ENCODE measurements around the gene TRAF2.

Gene TRAF2

DNA sequence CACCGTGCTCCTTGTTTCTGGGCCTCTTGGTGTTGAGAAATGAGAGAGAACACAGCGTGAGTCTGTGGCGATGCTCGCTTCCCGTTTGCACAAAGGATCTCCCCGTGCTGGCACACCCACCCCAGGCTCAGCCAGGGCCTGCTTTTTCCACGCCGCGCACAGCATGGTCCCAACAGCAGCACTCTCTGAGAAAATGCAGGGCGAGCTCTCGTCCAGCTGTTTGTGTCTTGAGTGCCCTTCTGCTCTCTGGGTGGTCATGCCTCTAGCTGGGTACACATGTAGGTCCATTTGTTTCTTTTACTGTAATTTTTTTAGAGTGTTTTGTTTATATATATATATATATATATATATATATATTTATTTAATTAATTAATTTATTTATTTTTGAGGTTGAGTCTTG lies 31.6 kb downstream of the TRAF2 start:
- no peak for DNase-seq

DNA sequence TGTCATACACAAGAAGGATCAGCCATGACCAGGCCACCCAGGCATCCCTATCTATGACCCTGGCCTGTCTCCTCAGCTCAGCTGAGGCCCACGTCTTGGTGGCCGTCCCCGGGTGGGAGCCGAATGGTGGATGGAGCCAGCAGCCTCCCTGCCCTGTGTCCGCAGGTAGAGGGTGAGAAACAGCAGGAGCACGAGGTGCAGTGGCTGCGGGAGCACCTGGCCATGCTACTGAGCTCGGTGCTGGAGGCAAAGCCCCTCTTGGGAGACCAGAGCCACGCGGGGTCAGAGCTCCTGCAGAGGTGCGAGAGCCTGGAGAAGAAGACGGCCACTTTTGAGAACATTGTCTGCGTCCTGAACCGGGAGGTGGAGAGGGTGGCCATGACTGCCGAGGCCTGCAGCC lies 33.8 kb downstream of the TRAF2 start:
- DNase-seq: no peak

DNA sequence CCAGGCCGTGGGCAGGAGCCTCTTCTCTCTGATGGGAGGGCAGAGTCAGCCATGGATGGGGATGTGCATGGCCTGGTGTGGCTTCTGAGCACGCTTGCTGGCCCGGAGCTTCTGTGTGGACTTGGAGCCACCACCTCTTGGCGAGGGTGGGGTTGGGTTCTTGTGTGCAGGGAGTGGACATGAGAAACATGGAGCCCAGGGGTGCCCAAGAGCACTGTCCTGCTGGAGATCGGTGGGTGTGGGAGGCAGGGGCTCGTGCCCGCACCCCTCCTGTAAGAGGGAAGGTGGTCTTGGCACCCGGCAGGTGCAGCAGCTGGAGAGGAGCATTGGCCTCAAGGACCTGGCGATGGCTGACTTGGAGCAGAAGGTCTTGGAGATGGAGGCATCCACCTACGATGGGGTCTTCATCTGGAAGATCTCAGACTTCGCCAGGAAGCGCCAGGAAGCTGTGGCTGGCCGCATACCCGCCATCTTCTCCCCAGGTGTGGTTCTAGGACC lies 34.5 kb downstream of the TRAF2 start:
- no peak for DNase-seq

DNA sequence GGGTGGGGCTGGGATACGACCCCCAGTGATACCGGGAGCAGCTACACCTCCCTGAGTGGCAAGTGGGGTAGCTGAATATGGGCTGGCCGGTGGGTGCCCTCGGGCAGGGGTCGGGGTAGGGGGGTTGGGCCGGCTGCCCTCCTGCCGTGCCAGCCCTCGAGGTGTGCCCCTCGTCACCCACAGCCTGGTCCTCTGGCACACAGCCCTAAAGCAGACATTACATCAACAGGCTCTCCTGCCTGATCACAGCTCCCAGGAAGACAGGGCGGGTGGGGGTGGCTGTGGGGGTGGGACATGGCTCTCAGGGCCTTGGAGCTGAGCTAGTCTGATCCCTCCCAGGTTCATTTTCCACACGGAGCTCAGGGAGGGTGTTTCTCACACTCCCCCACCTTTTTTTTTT lies 35.0 kb downstream of the TRAF2 start:
- no peak for DNase-seq

DNA sequence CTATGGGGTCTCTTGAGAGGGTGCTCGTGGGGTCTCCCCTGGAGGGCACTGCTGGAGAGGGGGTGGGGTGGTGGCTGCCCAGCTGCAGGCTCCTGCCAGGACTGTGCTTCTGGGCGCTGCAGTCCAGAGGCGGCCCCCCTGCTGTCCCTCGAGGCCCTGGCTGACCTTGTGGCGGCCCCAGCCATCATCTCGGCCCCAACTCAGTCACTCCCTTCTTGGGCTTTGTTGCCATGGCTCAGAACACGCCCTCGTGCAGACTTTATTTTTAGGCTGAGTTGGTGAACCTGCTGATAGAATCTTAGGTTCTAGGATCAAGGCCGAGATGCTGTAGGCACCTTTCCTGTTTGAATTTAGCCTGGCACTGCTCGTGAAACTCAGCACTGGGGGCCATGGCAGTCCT lies 35.4 kb downstream of the TRAF2 start:
- DNase-seq: no peak

DNA sequence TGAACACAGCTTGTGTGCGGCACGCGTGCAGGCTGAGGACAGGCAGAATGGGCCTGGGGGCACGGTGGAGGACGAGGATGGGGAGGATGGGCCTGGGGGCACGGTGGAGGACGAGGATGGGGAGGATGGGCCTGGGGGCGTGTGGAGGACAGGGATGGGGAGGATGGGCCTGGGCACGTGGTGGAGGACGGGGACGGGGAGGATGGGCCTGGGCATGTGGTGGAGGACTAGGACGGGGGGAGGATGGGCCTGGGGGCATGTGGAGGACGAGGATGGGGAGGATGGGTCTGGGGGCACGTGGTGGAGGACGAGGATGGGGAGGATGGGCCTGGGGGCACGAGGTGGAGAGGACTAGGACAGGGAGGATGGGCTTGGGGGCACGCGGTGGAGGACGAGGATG lies 36.2 kb downstream of the TRAF2 start:
- DNase-seq: no peak

DNA sequence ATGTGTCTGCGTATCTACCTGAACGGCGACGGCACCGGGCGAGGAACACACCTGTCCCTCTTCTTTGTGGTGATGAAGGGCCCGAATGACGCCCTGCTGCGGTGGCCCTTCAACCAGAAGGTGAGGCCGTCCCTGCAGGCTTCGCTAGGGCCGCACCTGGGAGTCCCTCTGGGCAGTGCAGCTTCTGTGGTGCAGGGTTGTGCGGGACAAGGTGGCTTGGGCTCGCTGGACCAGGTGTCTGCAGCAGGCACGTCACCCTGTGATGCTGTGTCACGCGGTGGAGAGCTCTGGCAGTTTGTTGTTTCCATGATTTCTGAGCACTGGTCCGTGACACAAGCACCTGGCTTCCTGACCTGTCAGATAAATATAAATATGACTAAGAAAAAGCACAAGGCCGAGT lies 37.6 kb downstream of the TRAF2 start:
- DNase-seq: no peak

DNA sequence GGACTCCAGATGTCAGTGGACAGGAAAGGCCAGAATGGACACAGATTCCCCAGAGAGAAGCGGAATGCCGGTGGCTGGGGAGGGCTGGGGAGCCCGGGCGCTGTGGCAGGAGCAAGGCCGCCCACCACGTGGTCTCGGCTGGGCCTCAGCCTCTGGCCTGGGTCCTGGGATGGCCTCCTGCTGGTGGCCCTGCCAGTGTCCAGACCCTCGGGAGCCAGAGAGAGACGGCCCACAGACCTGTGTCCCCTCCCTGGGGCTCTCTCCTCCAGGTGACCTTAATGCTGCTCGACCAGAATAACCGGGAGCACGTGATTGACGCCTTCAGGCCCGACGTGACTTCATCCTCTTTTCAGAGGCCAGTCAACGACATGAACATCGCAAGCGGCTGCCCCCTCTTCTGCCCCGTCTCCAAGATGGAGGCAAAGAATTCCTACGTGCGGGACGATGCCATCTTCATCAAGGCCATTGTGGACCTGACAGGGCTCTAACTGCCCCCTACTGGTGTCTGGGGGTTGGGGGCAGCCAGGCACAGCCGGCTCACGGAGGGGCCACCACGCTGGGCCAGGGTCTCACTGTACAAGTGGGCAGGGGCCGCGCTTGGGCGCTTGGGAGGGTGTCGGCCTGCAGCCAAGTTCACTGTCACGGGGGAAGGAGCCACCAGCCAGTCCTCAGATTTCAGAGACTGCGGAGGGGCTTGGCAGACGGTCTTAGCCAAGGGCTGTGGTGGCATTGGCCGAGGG lies 39.3 kb downstream of the TRAF2 start:
- DNase-seq: no peak

DNA sequence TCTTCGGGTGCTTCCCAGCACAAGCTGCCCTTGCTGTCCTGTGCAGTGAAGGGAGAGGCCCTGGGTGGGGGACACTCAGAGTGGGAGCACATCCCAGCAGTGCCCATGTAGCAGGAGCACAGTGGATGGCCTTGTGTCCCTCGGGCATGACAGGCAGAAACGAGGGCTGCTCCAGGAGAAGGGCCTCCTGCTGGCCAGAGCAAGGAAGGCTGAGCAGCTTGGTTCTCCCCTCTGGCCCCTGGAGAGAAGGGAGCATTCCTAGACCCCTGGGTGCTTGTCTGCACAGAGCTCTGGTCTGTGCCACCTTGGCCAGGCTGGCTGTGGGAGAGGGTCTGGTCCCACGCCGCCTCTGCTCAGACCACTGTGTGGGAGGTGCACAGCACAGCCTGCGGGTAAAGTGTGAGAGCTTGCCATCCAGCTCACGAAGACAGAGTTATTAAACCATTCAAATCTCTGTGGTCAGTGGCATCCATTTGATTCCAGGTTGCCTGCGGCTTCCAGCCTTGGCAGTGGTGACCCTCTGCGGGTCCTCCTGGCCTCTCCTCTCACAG lies 39.9 kb downstream of the TRAF2 start:
- DNase-seq: no peak

DNA sequence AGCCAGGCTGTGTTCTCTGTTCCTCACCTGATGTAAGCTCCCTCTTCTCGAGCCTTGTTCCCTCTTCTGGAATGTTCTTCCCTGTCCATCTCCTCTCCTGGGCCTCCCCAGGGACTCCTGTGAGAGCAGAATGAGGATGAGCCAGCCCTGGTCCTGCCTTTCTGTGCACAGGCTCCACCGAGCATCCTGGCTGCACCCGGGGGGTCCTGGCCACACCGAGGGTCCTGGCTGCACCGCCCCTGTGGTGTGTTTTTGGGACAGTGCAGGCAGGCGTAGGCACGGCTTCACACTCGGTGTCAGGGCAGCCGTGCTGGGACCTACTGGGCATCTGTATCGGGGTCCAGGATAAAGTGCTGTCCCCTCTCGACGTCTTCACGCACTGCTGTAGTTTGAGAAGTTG lies 40.4 kb downstream of the TRAF2 start:
- DNase-seq: no peak

DNA sequence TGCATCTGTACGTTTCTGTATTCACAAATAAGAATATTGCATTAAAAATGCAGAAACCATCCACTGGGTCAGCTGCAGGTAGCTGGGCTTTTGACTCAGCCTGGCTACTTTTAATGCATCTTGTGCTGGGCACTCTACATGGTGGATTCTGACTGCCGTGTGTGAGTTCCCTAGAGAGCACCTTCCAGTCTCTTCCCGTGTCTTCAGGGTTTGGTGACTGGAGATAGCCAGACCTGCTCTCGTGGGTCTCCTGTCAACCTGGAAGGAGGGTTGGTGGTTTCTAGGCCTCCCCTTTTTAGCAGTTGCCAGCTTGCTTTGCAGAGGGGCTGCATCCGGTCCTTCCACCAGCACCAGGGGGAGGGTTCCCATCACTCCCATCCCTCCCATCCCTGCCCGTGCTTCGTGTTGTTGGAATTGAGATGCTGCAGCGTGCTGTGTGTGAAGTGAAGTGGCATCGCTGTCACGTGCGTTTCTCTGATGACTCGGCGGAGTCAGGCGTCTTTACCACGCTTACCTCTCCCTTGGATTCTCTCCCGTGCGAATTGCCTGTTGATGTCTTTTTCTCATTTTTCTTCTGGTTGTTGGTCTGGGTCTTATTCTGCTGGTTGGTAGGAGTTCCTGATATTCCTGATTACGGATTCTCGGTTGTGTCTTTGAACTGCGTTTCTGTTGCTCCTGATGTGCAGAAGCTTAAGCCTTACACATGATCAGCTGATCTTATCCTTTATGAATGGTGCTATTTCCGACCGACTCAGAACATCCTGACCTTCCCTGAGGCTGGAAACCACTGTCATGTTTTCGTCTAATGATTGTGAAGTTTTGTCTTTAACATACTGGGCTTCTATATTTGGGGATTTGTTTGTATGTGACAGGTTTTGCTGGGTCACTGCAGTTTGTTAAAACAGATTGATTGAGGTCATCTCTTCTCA lies 41.3 kb downstream of the TRAF2 start:
- DNase-seq: no peak

DNA sequence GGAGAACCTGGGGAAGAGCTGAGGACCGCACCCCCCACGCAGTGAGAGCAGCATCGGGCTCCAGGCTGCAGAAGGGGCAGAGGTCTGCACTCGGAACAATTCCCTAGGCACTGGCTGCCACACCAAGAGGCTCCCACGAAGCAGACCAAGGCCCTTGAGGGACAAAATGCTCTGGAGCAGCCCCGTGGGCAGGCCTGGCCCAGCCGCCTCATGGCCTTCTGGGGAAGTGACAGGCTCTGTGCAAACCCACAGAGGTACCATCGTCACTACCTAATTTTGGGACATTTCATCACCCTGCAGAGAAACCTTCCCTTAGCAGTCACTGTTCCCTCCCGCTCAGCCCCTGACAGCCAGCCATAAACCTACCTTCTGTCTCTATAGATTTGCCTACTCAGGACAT lies 42.3 kb downstream of the TRAF2 start:
- DNase-seq: no peak

DNA sequence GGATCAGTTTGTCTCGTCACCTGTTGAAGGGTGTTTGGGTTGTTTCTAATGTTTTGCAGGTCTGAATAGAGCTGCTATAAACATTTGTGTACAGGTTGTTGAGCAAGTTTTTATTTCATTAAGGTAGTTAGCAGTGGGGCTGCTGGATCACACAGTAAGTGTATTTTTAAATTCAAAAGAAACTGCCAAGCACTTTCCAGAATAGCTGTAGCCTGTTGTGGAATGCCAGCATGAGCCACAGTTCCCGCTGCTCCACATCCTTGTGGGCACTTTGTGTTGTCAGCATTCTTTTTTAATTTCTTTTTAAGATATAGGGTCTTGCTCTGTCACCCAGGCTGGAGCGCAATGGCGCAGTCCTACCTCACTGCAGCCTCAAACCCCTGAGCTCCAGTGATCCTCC lies 43.7 kb downstream of the TRAF2 start:
- DNase-seq: no peak

DNA sequence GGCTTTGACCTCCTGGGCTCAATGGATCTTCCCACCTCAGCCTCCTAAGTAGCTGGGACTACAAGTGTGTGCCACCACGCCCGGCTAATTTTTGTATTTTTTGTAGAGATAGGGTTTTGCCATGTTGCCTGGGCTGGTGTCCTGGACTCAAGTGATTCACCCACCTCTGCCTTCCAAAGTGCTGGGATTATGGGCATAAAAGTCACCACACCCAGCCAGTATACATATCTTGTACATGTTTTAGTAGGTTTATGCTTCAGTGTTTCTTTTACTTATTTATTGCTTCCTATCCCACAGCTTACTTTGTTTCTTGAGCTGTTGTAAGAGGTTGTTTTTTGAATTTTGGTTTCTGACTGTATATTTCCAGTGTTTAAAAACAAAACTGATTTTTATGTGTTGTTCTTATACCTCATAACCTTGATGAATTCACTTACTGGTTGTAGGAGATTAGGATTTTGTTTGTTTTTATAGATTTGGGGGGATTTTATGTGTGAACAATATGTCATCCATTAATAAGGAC lies 45.4 kb downstream of the TRAF2 start:
- DNase-seq: no peak

DNA sequence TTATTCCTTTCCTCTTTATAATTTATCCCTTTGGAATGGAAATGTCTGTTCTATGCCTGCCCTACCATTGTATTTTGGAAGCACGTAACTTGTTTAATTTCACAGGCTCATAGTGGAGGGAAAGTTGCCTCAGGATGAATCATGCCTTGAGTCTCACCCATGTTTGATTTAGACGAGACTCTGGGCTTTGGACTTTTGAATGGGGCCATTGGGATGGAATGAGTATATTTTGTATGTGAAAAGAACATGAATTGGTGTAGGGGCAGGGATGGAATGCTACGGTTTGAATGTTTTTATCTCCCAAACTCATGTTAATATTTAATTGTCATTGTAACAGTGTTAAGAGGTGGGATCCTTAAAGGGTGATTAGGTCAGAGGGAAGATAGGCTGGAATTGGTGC lies 48.0 kb downstream of the TRAF2 start:
- no peak for DNase-seq

DNA sequence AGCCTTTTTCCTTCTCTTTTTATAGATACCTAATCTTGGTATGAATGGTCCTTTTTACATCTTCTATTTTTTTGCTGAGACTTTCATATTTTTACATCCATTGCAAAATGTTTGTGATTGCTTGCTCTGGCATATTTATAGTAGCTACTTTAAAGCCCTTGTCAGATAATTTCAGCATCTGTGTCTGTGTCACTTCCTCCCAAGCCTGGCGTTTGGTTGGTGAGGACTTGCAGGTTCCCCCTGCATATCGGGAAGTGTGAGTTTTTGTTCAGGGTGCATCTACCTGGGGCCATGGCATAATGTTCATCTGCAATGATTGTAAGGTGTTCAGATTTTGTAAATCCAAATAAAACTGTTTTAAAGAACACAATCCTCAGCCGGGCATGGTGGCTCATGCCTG lies 49.3 kb downstream of the TRAF2 start:
- DNase-seq: no peak

DNA sequence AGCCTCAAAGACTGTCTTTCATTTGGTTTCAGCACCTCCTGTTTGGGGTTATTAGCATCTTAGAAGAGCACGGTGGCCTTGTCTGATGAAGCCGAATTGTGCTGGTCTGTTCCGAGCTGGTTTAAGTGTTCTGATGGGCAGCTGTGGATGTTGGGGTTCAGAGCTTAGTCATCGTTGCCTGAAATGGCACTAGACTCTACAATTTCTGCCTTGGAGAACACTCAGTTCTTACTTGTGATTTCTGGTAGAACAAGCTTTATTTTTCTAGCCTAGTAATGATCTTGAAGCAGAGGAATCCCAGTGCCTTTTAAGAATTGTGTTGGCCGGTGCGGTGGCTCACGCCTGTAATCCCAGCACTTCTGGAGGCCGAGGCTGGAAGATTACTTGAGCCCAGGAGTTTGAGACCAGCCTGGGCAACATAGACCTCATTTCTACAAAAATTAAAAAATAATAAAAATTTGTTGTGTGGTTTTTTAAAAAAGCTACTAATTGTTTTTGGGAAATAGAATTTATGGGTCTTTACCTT lies 50.4 kb downstream of the TRAF2 start:
- no peak for DNase-seq

DNA sequence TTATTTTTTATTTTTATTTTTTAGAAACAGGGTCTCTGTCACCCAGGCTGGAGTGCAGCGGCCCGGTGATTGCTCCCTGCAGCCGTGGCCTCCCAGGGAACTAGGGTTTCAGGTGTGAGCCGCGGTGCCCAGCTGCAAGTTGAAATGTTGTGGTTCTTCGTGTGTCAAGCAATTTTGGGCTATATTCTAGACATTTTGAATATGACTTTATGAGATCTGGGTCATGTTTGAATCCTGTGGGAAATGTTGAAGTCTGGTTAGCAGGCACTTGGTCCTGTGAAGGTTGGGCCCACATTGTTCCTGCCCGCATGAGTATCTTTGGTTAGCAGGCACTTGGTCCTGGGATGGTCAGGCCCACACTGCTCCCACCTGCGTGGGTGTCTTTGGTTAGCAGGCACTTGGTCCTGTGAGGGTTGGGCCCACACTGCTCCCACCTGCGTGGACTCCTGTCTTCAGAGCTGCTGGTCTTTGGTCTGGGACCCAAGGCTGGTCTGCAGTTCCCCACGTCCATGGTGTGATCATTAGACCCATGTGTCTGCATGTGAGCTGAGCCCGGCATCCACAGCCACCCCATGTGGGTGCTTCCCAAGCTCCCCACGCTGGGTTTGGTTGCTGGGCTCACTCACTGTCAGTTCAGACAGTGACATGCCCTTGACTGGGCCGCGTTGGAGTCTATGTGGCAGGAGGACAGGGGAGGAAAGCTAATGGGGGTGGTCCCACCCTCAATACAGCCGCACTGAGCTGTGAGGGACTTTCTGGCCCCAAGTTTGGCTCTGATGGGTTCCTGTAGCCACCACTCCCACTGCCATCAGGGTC lies 51.1 kb downstream of the TRAF2 start:
- DNase-seq: no peak

DNA sequence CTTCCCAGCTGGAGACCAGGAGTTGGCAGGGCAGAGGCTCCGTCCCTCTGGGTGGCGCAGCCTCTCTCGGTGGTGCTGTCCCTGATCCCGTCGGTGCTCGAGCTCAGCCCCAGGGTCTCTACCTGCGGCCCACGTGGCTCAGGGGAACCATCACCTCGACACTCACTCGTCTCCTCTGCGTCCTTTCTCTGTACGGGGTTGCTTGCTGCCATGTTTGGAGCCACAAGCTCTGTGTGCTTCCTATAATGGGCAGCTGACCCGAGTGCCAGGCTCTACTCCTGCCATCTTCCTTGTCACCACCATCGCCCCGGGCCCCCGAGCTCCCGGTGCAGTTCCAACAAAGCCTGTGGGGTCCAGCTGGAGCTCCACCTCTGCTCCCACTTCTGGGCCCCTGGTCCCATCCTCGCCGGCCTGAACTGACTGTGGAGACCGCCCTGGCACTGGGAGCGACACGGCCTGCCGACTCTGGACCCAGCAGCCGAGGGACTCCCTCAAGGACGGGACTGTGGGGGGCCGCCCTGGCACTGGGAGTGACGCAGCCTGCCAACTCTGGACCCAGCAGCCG lies 53.2 kb downstream of the TRAF2 start:
- DNase-seq: no peak

DNA sequence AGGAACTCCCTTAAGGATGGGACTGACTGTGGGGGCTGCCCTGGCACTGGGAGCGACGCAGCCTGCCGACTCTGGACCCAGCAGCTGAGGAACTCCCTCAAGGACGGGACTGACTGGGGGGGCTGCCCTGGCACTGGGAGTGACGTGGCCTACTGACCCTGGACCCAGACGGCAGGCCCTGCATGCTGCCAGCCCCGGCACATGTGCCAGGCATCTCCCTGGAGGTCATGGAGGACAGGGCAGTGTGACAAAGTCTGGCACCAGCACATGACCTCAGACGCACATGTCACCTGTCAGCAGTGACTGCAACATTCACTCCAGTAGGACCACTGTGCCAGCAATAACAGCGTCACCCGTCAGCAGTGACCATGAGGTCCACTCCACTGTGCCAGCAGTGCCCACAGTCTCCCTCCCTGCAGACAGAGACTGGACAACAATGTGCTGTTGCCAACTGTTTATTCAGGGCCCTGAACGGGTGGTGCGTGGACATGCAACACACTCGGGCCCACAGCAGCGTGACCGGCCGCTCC lies 53.7 kb downstream of the TRAF2 start:
- no peak for DNase-seq

DNA sequence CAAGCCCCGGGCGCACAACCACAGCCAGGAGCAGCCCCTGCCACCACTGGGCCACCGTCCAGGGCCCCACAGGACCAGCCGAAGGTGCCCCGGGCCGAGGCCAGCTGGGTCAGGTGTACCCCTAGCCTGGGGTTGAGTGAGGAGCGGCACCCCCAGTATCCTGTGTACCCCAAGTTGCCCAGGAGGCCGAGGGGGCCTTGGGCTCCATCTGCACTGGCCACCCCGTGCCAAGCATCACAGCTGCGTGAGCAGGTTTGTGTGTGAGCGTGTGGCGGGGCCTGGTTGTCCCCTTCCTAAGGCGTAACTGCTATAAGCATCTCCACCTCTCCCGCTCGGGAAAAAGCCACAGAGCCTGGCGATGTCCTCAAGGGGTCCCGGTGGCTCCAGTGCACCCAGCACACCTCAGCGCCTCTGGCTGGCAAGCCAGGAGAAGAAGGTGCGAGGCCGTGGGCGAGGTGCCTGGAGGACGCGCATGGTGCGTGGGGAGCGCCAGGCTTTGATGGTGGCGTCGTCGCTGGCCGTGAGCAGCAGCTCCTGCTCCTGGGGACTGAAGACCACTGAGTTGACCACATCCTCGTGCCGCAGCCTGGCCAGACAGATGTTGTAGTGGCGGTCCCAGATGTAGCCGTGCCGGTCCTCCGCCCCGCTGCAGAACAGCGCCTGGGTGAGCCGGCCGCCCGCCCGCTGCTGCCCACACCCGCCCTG lies 54.4 kb downstream of the TRAF2 start:
- no peak for DNase-seq
